GM19395 (cell line): Measurements from ENCODE around the gene CREB1.
A peak's percentile ranks its signal among the peaks of the same experiment; 100 is the strongest.
"Not testable (repeated sequence)": the region's sequence is repeated elsewhere in the genome, so short reads cannot be mapped to it uniquely, and the experiment has no call there.

Experiments
- ATAC-seq: cut with Tn5 transposase; IDR thresholded peaks from one replicate; pipeline ENCODE4 v1.9.1; 2021; ENCODE audit warnings: mild to moderate bottlenecking, moderate library complexity; ENCODE audit not compliant: unreplicated experiment

The CREB1 gene

GRCh38 chr2:207612714-207613113 lies 83.0 kb downstream of the CREB1 start:
- no peak for ATAC-seq

- no peak for ATAC-seq
These were observed 85.1 kb downstream of the CREB1 start for GRCh38 chr2:207614824-207615223.

- ATAC-seq: no peak
These were observed 86.4 kb downstream of the CREB1 start for GRCh38 chr2:207616185-207616584.

GRCh38 chr2:207617011-207617671 lies 87.4 kb downstream of the CREB1 start:
- ATAC-seq: no peak

- peak; percentile 40 for ATAC-seq
These were observed 90.0 kb downstream of the CREB1 start for GRCh38 chr2:207619764-207620203.

GRCh38 chr2:207621501-207622039 lies 91.8 kb downstream of the CREB1 start:
- no peak for ATAC-seq

GRCh38 chr2:207624185-207625013 lies 94.6 kb downstream of the CREB1 start:
- ATAC-seq: peak; percentile 48

GRCh38 chr2:207625014-207625907 lies 95.5 kb downstream of the CREB1 start, which contains the start of gene METTL21A:
Gene METTL21A, minus strand, starts transcription at chr2:207625394. Its CDS starts 1,019 bp downstream, at chr2:207624375.
- ATAC-seq: peak; percentile 56

GRCh38 chr2:207629553-207629952 lies 99.8 kb downstream of the CREB1 start:
- ATAC-seq: no peak

GRCh38 chr2:207630491-207630890 lies 100.7 kb downstream of the CREB1 start:
- no peak for ATAC-seq

GRCh38 chr2:207632575-207633493 lies 103.1 kb downstream of the CREB1 start:
- no peak for ATAC-seq

GRCh38 chr2:207633686-207634085 lies 103.9 kb downstream of the CREB1 start:
- ATAC-seq: no peak

GRCh38 chr2:207635468-207636200 lies 105.9 kb downstream of the CREB1 start:
- no peak for ATAC-seq

GRCh38 chr2:207639288-207639687 lies 109.5 kb downstream of the CREB1 start:
- ATAC-seq: not testable (repeated sequence)

GRCh38 chr2:207640160-207640559 lies 110.4 kb downstream of the CREB1 start:
- no peak for ATAC-seq

GRCh38 chr2:207640661-207641060 lies 110.9 kb downstream of the CREB1 start:
- no peak for ATAC-seq

GRCh38 chr2:207643892-207644291 lies 114.1 kb downstream of the CREB1 start:
- ATAC-seq: no peak

GRCh38 chr2:207646582-207646981 lies 116.8 kb downstream of the CREB1 start:
- ATAC-seq: not testable (repeated sequence)
